A549 (cell line): ENCODE measurements around the gene CHTF18. TPM values are rescaled to one million over a fixed set of nuclear protein-coding genes. Genes with fewer than 3 reads are reported as not detected.

Source experiments
- ATAC-seq, 2 experiments: fragments of 200-7000 bp in 1 of 2; fragments of >200 bp in 1 of 2; cut with Nextera tagmentation in 1 of 2; cut with Tn5 transposase in 1 of 2; 3 replicates each; pipeline versions ENCODE4 v1.8.0 to v1.9.1; 2018 to 2020; ENCODE audit warnings: mild to moderate bottlenecking in 1 of 2, moderate library complexity in 1 of 2
- CTCF ChIA-PET: fragments of 300-600 bp; sonication (Branson Sonifier 250); formaldehyde crosslinking; extraction: SDS; loops from one replicate; lab custom pipeline; 2021; ENCODE audit warnings: antibody characterized with exemption, inconsistent platforms; lab: Yijun Ruan, JAX
- POLR2A ChIA-PET: fragments of 350-600 bp; formaldehyde crosslinking; extraction: SDS; loops from one replicate; lab custom pipeline; 2021; ENCODE audit warnings: antibody characterized with exemption, inconsistent platforms; lab: Yijun Ruan, JAX
- DNase-seq, 2 experiments: peaks; one replicate each; pipeline versions ENCODE4 v3.0.0 to v3.0.0-alpha.2; 2011 to 2016; ENCODE audit warnings: low read depth in 1 of 2, low spot score in 1 of 2
- FAIRE-seq: peaks from 2 replicates; lab custom pipeline; 2011; peaks lifted over from hg19 to GRCh38; lab: Jason Lieb, UNC
- H3K27ac ChIP-seq, 2 experiments: fragments of >200 bp; sonication (Bioruptor Twin); formaldehyde crosslinking; 3 replicates each; pipeline ENCODE4 v1.5.1; 2016 to 2017
- H3K4me1 ChIP-seq: fragments of >200 bp; sonication (Bioruptor Twin); formaldehyde crosslinking; 3 replicates; pipeline ENCODE4 v1.6.1; 2016
- H3K4me2 ChIP-seq: fragments of >200 bp; sonication (Bioruptor Twin); formaldehyde crosslinking; 3 replicates; pipeline ENCODE4 v1.6.1; 2016
- H3K4me3 ChIP-seq: fragments of >200 bp; sonication (Bioruptor Twin); formaldehyde crosslinking; 3 replicates; pipeline ENCODE4 v1.5.1; 2016
- H3K9me3 ChIP-seq: fragments of >200 bp; sonication (Bioruptor Twin); formaldehyde crosslinking; 3 replicates; pipeline ENCODE4 v1.6.1; 2016
- CBX2 ChIP-seq: fragments of 200-600 bp; sonication (generic); IDR thresholded peaks from 2 replicates; pipeline ENCODE4 v1.6.1; 2016; ENCODE audit warnings: low read depth, mild to moderate bottlenecking, borderline replicate concordance
- CBX8 ChIP-seq: fragments of 200-600 bp; sonication (generic); IDR thresholded peaks from 2 replicates; pipeline ENCODE4 v1.6.1; 2016
- CEBPB ChIP-seq, 2 experiments: fragments of >200 bp in 1 of 2; sonication (Bioruptor Twin) in 1 of 2; formaldehyde crosslinking in 1 of 2; IDR thresholded peaks; 2 replicates each; pipeline ENCODE4 v1.6.1; 2012 to 2016
- CHD4 ChIP-seq: fragments of 200-600 bp; sonication (generic); IDR thresholded peaks from 2 replicates; pipeline ENCODE4 v1.6.1; 2016; ENCODE audit warnings: antibody characterized with exemption, mild to moderate bottlenecking, borderline replicate concordance
- EHF ChIP-seq: fragments of 250-450 bp; sonication (Bioruptor Pico); IDR thresholded peaks from 2 replicates; pipeline ENCODE4 v1.5.0; 2020; ENCODE audit warnings: mild to moderate bottlenecking
- EP300 ChIP-seq, 2 experiments: fragments of >200 bp; sonication (Bioruptor Twin); formaldehyde crosslinking; IDR thresholded peaks; 2 replicates in 1 of 2; 3 replicates in 1 of 2; pipeline ENCODE4 v1.6.1; 2016 to 2017
- ESRRA ChIP-seq: fragments of 150-350 bp; IDR thresholded peaks from 2 replicates; pipeline ENCODE4 v1.6.1; 2014; ENCODE audit warnings: mild to moderate bottlenecking, low read length, borderline replicate concordance
- FOSL2 ChIP-seq, 2 experiments: fragments of 450-650 bp in 1 of 2; fragments of >200 bp in 1 of 2; sonication (Bioruptor Twin) in 1 of 2; formaldehyde crosslinking; IDR thresholded peaks; 2 replicates each; pipeline versions ENCODE4 v1.5.0 to v1.6.1; 2016 to 2020; ENCODE audit warnings: mild to moderate bottlenecking in 1 of 2, moderate library complexity in 1 of 2
- GATA3 ChIP-seq: IDR thresholded peaks from 2 replicates; pipeline ENCODE4 v1.6.1; 2012; ENCODE audit warnings: borderline replicate concordance
- HOXA7 ChIP-seq: fragments of 250-450 bp; sonication (Bioruptor Pico); IDR thresholded peaks from 2 replicates; pipeline ENCODE4 v1.5.0; 2020; ENCODE audit warnings: mild to moderate bottlenecking, moderate library complexity
- HOXB13 ChIP-seq: fragments of 250-450 bp; sonication (Bioruptor Pico); IDR thresholded peaks from 2 replicates; pipeline ENCODE4 v1.5.0; 2020; ENCODE audit warnings: low read depth, mild to moderate bottlenecking, moderate library complexity
- HOXB5 ChIP-seq: fragments of 250-450 bp; sonication (Bioruptor Pico); IDR thresholded peaks from 2 replicates; pipeline ENCODE4 v1.5.0; 2020; ENCODE audit warnings: mild to moderate bottlenecking, moderate library complexity
- JUN ChIP-seq, 2 experiments: fragments of >200 bp; sonication (Bioruptor Twin); formaldehyde crosslinking; IDR thresholded peaks; 2 replicates in 1 of 2; 3 replicates in 1 of 2; pipeline ENCODE4 v1.6.1; 2016 to 2017
- JUNB ChIP-seq: fragments of >200 bp; sonication (Bioruptor Twin); formaldehyde crosslinking; IDR thresholded peaks from 2 replicates; pipeline ENCODE4 v1.6.1; 2016
- KDM1A ChIP-seq: fragments of 200-600 bp; sonication (generic); IDR thresholded peaks from 2 replicates; pipeline ENCODE4 v1.6.1; 2016; ENCODE audit warnings: low read depth, mild to moderate bottlenecking
- KDM5A ChIP-seq: fragments of 200-600 bp; sonication (generic); IDR thresholded peaks from 2 replicates; pipeline ENCODE4 v1.6.1; 2016; ENCODE audit warnings: antibody characterized with exemption, mild to moderate bottlenecking
- MAFK ChIP-seq: fragments of 450-650 bp; IDR thresholded peaks from 2 replicates; pipeline ENCODE4 v1.6.1; 2014; ENCODE audit not compliant: partially characterized antibody
- MAZ ChIP-seq: fragments of 150-350 bp; IDR thresholded peaks from 2 replicates; pipeline ENCODE4 v1.6.1; 2014; ENCODE audit warnings: antibody characterized with exemption, low read depth, low read length, borderline replicate concordance
- NPAS2 ChIP-seq: fragments of 250-450 bp; sonication (Bioruptor Pico); IDR thresholded peaks from 2 replicates; pipeline ENCODE4 v1.8.0; 2022; ENCODE audit warnings: mild to moderate bottlenecking, moderate library complexity, borderline replicate concordance
- POLR2A ChIP-seq: IDR thresholded peaks from 2 replicates; pipeline ENCODE4 v1.6.1; 2012; ENCODE audit warnings: mild to moderate bottlenecking, low read length
- POLR2AphosphoS2 ChIP-seq: conservative IDR thresholded peaks from 2 replicates; pipeline ENCODE4 v1.6.1; 2012; ENCODE audit warnings: low read length, improper control_type of control experiment, inconsistent platforms
- RAD21 ChIP-seq, 2 experiments: fragments of >200 bp in 1 of 2; sonication (Bioruptor Twin) in 1 of 2; formaldehyde crosslinking in 1 of 2; IDR thresholded peaks in 1 of 2; conservative IDR thresholded peaks in 1 of 2; 2 replicates in 1 of 2; 3 replicates in 1 of 2; pipeline ENCODE4 v1.6.1; 2012 to 2018; ENCODE audit warnings: inconsistent platforms in 1 of 2
- RCOR1 ChIP-seq: fragments of 150-350 bp; IDR thresholded peaks from 2 replicates; pipeline ENCODE4 v1.6.1; 2014; ENCODE audit warnings: antibody characterized with exemption, low read length, low read depth
- RFX5 ChIP-seq: fragments of 450-650 bp; IDR thresholded peaks from 2 replicates; pipeline ENCODE4 v1.7.1; 2014; ENCODE audit warnings: antibody characterized with exemption, mild to moderate bottlenecking, moderate library complexity
- SREBF2 ChIP-seq: fragments of 450-650 bp; IDR thresholded peaks from 2 replicates; pipeline ENCODE4 v1.6.1; 2014; ENCODE audit warnings: mild to moderate bottlenecking, moderate library complexity
- TP53 ChIP-seq: fragments of 250-450 bp; sonication (Bioruptor Pico); IDR thresholded peaks from 2 replicates; pipeline ENCODE4 v1.5.0; 2021; ENCODE audit warnings: mild to moderate bottlenecking, moderate library complexity
- ZC3H11A ChIP-seq: fragments of 450-650 bp; IDR thresholded peaks from 2 replicates; pipeline ENCODE4 v1.6.1; 2014; ENCODE audit warnings: antibody characterized with exemption, mild to moderate bottlenecking
- ZFP36 ChIP-seq: fragments of 450-650 bp; IDR thresholded peaks from 2 replicates; pipeline ENCODE4 v1.6.1; 2014; ENCODE audit warnings: borderline replicate concordance; ENCODE audit not compliant: partially characterized antibody
- ZNF302 ChIP-seq: fragments of 250-450 bp; sonication (Bioruptor Pico); IDR thresholded peaks from 2 replicates; pipeline ENCODE4 v1.9.0; 2021; ENCODE audit warnings: inconsistent platforms, mild to moderate bottlenecking, moderate library complexity
- WGBS: methylation state at CpG from one replicate; pipeline ENCODE4 v1.1.6; 2017; ENCODE audit errors: missing lambda C conversion rate; 5-methylcytosine and 5-hydroxymethylcytosine counted together
- polyA plus RNA-seq, 4 experiments: library from polyadenylated mRNA; depleted of rRNA in 3 of 4; stranded (reverse); fragments of >200 nt; fragmentation: RNase III in 1 of 4; extraction: RNeasy Plus Mini Kit Qiagen cat#74134 plus additional on column Dnase treatment in 1 of 4; gene quantifications; 2 replicates in 3 of 4; 3 replicates in 1 of 4; pipeline ENCODE4 v1.2.3, GENCODE V29; 2011 to 2017
- TF ChIP-seq, protein P1 (sequence below): IDR thresholded peaks from 2 replicates; pipeline ENCODE4 v1.6.1; 2012; ENCODE audit warnings: low read depth, borderline replicate concordance
- TF ChIP-seq, protein P2 (sequence below): IDR thresholded peaks from 2 replicates; pipeline ENCODE4 v1.6.1; 2012
- TF ChIP-seq, protein P3 (sequence below): fragments of 450-650 bp; IDR thresholded peaks from 2 replicates; pipeline ENCODE4 v1.6.1; 2014; ENCODE audit warnings: antibody characterized with exemption
- TF ChIP-seq, protein P4 (sequence below): fragments of >200 bp; sonication (Bioruptor Twin); formaldehyde crosslinking; IDR thresholded peaks from 2 replicates; pipeline ENCODE4 v1.6.1; 2016
- TF ChIP-seq, protein P5 (sequence below): fragments of 150-350 bp; IDR thresholded peaks from 2 replicates; pipeline ENCODE4 v1.6.1; 2014; ENCODE audit warnings: low read depth, mild to moderate bottlenecking, low read length
- TF ChIP-seq, protein P6 (sequence below): fragments of 250-450 bp; sonication (Bioruptor Pico); IDR thresholded peaks from 2 replicates; pipeline ENCODE4 v1.5.0; 2020; ENCODE audit warnings: low read depth, mild to moderate bottlenecking, moderate library complexity

Gene CHTF18
- polyA plus RNA-seq, 2 of the 4 experiments (the other 2 are of a cell fraction): 4.8 to 36.7 TPM

DNA sequence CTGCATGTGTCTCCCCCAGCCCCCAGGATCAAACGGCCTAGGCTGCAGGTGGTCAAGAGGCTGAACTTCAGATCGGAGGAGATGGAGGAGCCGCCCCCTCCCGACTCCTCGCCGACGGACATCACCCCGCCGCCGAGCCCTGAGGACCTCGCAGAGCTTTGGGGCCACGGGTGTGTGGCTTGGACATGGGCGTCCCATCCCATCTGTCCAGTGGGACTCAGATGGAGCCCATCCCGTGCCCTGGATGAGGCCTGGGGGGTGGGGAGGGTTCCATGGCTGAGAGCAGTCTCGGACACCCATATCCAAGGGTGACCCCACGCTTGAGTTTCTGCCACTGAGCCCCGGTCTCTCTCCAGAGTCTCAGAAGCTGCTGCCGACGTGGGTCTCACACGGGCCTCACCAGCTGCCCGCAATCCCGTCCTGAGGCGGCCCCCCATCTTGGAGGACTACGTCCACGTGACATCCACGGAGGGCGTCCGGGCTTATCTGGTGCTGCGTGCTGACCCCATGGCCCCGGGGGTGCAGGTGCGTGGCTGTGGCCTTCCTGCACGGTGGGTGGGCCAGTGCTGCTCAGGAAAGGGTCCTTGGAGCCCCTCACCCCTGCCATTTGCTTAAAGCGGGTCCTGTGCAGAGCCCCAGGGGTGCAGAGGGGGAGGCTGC is 901 bp downstream of the CHTF18 start:
- peak overlapping the region; percentile 86 for H3K4me2 ChIP-seq
- TF ChIP-seq, protein P1, sequence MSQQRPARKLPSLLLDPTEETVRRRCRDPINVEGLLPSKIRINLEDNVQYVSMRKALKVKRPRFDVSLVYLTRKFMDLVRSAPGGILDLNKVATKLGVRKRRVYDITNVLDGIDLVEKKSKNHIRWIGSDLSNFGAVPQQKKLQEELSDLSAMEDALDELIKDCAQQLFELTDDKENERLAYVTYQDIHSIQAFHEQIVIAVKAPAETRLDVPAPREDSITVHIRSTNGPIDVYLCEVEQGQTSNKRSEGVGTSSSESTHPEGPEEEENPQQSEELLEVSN: no peak
- TF ChIP-seq HOXB13 (CRISPR knock-in tag) (no peak), JUNB (no peak), ZNF302 (no peak), HOXB5 (CRISPR knock-in tag) (no peak), HOXA7 (CRISPR knock-in tag) (no peak), RAD21 (conservative IDR thresholded peaks at IDR 0.05 in 1 of 2, IDR thresholded peaks at IDR 0.05 in 1 of 2) (no peak), EHF (CRISPR knock-in tag) (no peak), GATA3 (no peak), MAZ (no peak), CBX8 (no peak), NPAS2 (CRISPR knock-in tag) (no peak), ZC3H11A (no peak), JUN (IDR thresholded peaks at IDR 0.05) (no peak), POLR2AphosphoS2 (no peak), EP300 (IDR thresholded peaks at IDR 0.05) (no peak), RCOR1 (no peak)
- TF ChIP-seq, protein P2, sequence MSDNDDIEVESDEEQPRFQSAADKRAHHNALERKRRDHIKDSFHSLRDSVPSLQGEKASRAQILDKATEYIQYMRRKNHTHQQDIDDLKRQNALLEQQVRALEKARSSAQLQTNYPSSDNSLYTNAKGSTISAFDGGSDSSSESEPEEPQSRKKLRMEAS: no peak
- TF ChIP-seq, protein P3, sequence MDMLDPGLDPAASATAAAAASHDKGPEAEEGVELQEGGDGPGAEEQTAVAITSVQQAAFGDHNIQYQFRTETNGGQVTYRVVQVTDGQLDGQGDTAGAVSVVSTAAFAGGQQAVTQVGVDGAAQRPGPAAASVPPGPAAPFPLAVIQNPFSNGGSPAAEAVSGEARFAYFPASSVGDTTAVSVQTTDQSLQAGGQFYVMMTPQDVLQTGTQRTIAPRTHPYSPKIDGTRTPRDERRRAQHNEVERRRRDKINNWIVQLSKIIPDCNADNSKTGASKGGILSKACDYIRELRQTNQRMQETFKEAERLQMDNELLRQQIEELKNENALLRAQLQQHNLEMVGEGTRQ: no peak
- TF ChIP-seq, protein P4, sequence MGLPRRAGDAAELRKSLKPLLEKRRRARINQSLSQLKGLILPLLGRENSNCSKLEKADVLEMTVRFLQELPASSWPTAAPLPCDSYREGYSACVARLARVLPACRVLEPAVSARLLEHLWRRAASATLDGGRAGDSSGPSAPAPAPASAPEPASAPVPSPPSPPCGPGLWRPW: no peak
- TF ChIP-seq, all 56 proteins: peak for 0
- H3K27ac ChIP-seq: peak overlapping the region; percentile 63 to 86; a peak in 5 of 6 replicates
- no peak for DNase-seq
- WGBS: 68% methylated on average over 13 of the region's 33 CpGs
- no peak for FAIRE-seq
- H3K4me1 ChIP-seq: peaks cover 18% of the 10 kb centered on the region
- H3K4me3 ChIP-seq: peak overlapping the region; percentile 93
- ATAC-seq: no peak
- H3K9me3 ChIP-seq: no peaks in the 10 kb centered on the region
- ChIA-PET CTCF (interaction anchor here (1.3 to 9.9 kb wide), 5 partner anchors 23 to 266 kb away, joined by 3 to 169 read pairs (median 4); partner anchors contain the start of genes METRN and MSLN), POLR2A (interaction anchor here (1.0 to 1.8 kb wide), 4 partner anchors 12 to 68 kb away, joined by 3 to 8 read pairs (median 4); partner anchors contain the start of genes ANTKMT and GNG13)

DNA sequence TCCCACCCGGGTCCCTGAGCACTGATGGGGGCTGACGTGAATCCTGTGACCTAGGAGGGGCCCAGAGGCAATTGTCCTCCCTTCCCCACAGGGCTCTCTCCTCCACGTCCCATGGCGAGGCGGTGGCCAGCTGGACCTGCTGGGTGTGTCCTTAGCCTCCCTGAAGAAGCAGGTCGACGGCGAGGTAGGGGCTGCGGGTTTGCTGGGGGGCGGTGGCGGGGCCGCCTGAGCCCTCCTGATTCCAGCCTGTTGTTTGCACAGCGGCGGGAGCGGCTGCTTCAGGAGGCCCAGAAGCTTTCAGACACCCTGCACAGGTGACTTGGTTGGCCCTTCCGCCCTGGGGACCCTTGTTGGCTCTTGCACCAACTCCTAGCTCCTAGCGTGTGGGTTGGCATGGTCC is 1.7 kb downstream of the CHTF18 start:
- Histone ChIP-seq H3K9me3 (no peaks in the 10 kb centered on the region), H3K27ac (no peak overlapping the region), H3K4me1 (peaks cover 22% of the 10 kb centered on the region), H3K4me3 (no peak overlapping the region), H3K4me2 (no peak overlapping the region)
- no peak for FAIRE-seq
- POLR2A ChIA-PET: no interaction called here
- TF ChIP-seq POLR2A (no peak), FOSL2 (IDR thresholded peaks at IDR 0.05) (no peak), FOSL2 (CRISPR knock-in tag; IDR thresholded peaks at IDR 0.05) (no peak), KDM1A (no peak), RCOR1 (no peak), CBX2 (no peak), EP300 (IDR thresholded peaks at IDR 0.05) (no peak), SREBF2 (no peak), CEBPB (IDR thresholded peaks at IDR 0.05) (no peak), TP53 (CRISPR knock-in tag) (no peak), RFX5 (no peak), EHF (CRISPR knock-in tag) (no peak), KDM5A (no peak), MAFK (no peak), RAD21 (conservative IDR thresholded peaks at IDR 0.05 in 1 of 2, IDR thresholded peaks at IDR 0.05 in 1 of 2) (no peak), ZFP36 (no peak), POLR2AphosphoS2 (no peak), CHD4 (no peak), ESRRA (no peak)
- TF ChIP-seq, protein P5, sequence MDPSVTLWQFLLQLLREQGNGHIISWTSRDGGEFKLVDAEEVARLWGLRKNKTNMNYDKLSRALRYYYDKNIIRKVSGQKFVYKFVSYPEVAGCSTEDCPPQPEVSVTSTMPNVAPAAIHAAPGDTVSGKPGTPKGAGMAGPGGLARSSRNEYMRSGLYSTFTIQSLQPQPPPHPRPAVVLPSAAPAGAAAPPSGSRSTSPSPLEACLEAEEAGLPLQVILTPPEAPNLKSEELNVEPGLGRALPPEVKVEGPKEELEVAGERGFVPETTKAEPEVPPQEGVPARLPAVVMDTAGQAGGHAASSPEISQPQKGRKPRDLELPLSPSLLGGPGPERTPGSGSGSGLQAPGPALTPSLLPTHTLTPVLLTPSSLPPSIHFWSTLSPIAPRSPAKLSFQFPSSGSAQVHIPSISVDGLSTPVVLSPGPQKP: no peak
- TF ChIP-seq, protein P6, sequence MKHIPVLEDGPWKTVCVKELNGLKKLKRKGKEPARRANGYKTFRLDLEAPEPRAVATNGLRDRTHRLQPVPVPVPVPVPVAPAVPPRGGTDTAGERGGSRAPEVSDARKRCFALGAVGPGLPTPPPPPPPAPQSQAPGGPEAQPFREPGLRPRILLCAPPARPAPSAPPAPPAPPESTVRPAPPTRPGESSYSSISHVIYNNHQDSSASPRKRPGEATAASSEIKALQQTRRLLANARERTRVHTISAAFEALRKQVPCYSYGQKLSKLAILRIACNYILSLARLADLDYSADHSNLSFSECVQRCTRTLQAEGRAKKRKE: no peak
- WGBS: 92% methylated on average over 16 of the region's 17 CpGs
- no peak for DNase-seq
- no peak for ATAC-seq
- CTCF ChIA-PET: interaction anchor here (1.3 to 9.9 kb wide), 4 partner anchors 23 to 266 kb away, joined by 3 to 169 read pairs (median 4); partner anchors contain the start of gene METRN
